ENCODE data around the gene STK39. TPM values are rescaled to one million over a fixed set of nuclear protein-coding genes. Genes with fewer than 3 reads are reported as not detected.
A peak's percentile ranks its signal among the peaks of the same experiment; 100 is the strongest.

Gene STK39
- total RNA-seq, 4 donors from 2014 or later = 6.4 to 9.0 (median 6.7) TPM

- H3K27me3 ChIP-seq = no peaks in the 10 kb centered on the region
- intact Hi-C loops (cut with DNase I) = no loop called here
- H3K9me3 ChIP-seq = no peaks in the 10 kb centered on the region
- DNase-seq = no peak
- no peaks in the 10 kb centered on the region for H3K4me1 ChIP-seq
- no peak overlapping the region for H3K27ac ChIP-seq
- H3K36me3 ChIP-seq = no peaks in the 10 kb centered on the region
- WGBS, 2 donors = 96 to 97% methylated on average over 3 of the region's 3 CpGs
- no peak overlapping the region for H3K4me3 ChIP-seq (replicated peaks in 1 of 3)
- TF ChIP-seq POLR2A (IDR thresholded peaks at IDR 0.05) (no peak), CTCF (IDR thresholded peaks at IDR 0.05) (no peak)
Measured at GRCh38 chr2:168157070-168157469, 90.3 kb downstream of the STK39 start.

GRCh38 chr2:168156661-168157060 is 90.7 kb downstream of the STK39 start:
- no peak for DNase-seq
- H3K4me1 ChIP-seq = no peaks in the 10 kb centered on the region
- H3K36me3 ChIP-seq = no peaks in the 10 kb centered on the region
- H3K4me3 ChIP-seq (replicated peaks in 1 of 3) = no peak overlapping the region
- no peaks in the 10 kb centered on the region for H3K9me3 ChIP-seq
- no peak overlapping the region for H3K27ac ChIP-seq
- H3K27me3 ChIP-seq = no peaks in the 10 kb centered on the region
- WGBS, 2 donors = 84 to 90% methylated on average over 5 of the region's 5 CpGs
- intact Hi-C loops (cut with DNase I) = no loop called here
- TF ChIP-seq CTCF (IDR thresholded peaks at IDR 0.05) (no peak), POLR2A (IDR thresholded peaks at IDR 0.05) (no peak)

GRCh38 chr2:168155680-168156079 is 91.7 kb downstream of the STK39 start:
- TF ChIP-seq POLR2A (IDR thresholded peaks at IDR 0.05) (no peak), CTCF (IDR thresholded peaks at IDR 0.05) (no peak)
- H3K36me3 ChIP-seq = no peaks in the 10 kb centered on the region
- no peaks in the 10 kb centered on the region for H3K27me3 ChIP-seq
- WGBS, 2 donors = 94 to 97% methylated on average over 2 of the region's 2 CpGs
- DNase-seq = no peak
- H3K9me3 ChIP-seq = no peaks in the 10 kb centered on the region
- H3K4me1 ChIP-seq = no peaks in the 10 kb centered on the region
- H3K4me3 ChIP-seq (replicated peaks in 1 of 3) = no peak overlapping the region
- intact Hi-C loops (cut with DNase I) = no loop called here
- H3K27ac ChIP-seq = no peak overlapping the region

GRCh38 chr2:168155046-168155445 is 92.3 kb downstream of the STK39 start:
- WGBS, 2 donors = 24 to 37% methylated on average over 3 of the region's 3 CpGs
- Histone ChIP-seq H3K4me1 (no peaks in the 10 kb centered on the region), H3K27ac (no peak overlapping the region), H3K27me3 (no peaks in the 10 kb centered on the region), H3K9me3 (no peaks in the 10 kb centered on the region), H3K36me3 (no peaks in the 10 kb centered on the region), H3K4me3 (replicated peaks in 1 of 3) (no peak overlapping the region)
- DNase-seq = peak in 1 of 2 donors; percentile 7
- no peak for TF ChIP-seq CTCF (IDR thresholded peaks at IDR 0.05)
- no peak for TF ChIP-seq POLR2A (IDR thresholded peaks at IDR 0.05)
- intact Hi-C loops (cut with DNase I) = no loop called here

- no peak for DNase-seq
- TF ChIP-seq POLR2A (IDR thresholded peaks at IDR 0.05) = no peak
- TF ChIP-seq CTCF (IDR thresholded peaks at IDR 0.05) = no peak
- no peaks in the 10 kb centered on the region for H3K36me3 ChIP-seq
- no peak overlapping the region for H3K4me3 ChIP-seq (replicated peaks in 1 of 3)
- H3K4me1 ChIP-seq = peaks cover 3 to 7% of the 10 kb centered on the region in 2 donors
- no peaks in the 10 kb centered on the region for H3K9me3 ChIP-seq
- WGBS, 2 donors = 98 to 99% methylated on average over 2 of the region's 2 CpGs
- H3K27ac ChIP-seq = no peak overlapping the region
- intact Hi-C loops (cut with DNase I) = no loop called here
- no peaks in the 10 kb centered on the region for H3K27me3 ChIP-seq
Measured at GRCh38 chr2:168152902-168153530, 94.4 kb downstream of the STK39 start.
